ENCODE measurements around the gene EML1.
"Not testable (repeated sequence)": the region's sequence is repeated elsewhere in the genome, so short reads cannot be mapped to it uniquely, and the experiment has no call there.

The EML1 gene

DNA sequence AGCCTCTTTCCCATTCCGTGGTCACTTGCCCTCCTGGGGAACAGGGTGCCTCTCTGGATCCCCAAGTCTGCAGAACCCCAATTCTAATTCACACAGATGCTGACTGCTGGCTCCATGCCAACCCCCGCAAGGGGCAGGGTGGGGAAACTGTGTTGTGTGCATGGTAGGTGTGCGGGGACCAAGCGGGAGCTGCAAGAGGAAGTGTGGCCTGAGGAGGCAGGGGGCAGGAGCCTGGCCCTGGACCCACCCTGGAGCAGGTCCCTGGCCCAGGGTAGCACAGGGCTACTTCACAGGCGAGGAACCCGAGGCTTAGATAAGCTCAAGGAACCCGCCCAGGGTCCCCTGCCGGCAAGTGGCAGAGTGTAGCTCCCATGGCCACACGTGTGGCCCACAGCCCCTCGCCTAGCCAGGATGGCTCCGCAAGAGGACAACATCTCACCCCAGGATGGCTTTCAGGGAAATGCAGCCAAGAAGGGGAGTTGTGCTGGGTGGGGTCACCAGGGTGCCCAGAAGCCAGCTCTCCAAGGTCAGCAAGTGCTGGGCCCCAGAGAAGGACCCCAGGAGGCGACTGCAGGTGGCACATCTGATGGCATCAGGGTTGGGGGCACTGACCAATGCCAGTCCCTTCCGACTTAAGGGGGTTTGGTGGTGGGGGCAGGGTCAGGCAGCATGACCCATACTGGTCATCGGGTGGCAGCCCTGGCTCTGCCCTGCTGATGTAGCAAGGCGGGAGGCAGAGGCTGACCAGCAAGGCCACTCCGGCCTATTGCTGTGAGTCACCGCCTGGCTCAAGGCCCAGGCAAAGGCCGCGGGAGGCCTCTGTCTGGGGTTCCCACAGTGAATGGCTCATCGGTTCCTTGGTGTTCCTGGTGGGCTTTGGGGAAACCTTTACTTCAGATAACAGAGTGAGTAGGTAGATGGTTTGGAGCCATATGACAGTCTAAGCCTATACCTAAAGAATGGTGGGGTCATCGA lies 37.3 kb upstream of the EML1 start:
- no peak for DNase-seq (ENCODE audit: low read depth in 2 of 2)

DNA sequence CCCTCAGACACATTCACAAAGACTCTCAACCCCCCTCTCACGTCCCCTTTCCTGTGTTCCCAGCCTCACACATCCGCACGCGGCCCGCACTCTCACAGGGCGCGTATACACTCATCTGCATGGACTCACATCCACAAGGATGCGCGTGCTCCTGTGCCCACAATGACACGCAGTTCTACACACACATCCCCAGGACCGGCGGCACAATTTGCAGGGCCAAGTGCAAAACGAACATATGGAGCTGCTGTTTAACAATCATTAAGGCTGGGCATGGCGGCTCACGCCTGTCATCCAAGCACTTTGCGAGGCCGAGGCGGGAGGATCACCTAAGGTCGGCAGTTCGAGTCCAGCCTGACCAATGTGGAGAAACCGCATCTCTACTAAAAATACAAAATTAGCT lies 36.4 kb upstream of the EML1 start:
- no peak for DNase-seq (ENCODE audit: low read depth in 2 of 2)

DNA sequence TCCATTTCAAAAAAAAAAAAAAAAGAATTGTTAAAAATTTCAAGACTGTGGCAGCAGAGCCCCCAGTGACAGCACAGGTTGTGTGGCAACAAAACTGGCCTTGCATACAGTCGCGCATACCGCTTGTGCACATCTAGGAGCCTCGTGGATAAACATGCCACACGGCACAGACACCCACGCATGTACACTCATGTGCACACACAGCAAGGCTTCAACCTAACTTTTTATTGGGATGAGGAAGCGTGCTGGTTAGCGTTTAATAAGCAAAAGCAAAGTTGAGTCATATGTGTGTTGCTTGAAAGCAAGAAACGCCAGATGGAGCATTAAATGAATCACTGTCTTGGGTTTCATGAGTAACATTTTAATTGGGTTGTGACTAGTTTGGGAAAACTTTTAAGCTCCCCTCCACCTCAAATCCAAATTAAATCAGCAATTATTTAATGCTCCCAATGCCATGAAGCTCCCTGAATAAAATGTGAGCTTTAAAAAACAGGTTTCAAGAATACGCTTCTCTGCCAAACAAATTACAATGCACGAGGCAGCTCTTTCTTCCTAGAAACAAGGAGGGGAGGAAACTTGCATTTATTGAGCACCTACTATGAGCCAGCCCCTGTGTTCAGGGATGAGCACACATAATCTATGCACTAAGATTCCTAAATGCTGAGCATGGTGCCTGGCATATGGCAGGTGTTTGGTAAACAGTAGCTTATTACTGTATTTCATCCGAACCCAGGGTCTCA lies 35.7 kb upstream of the EML1 start:
- DNase-seq (ENCODE audit: low read depth in 2 of 2), result no peak

- DNase-seq (ENCODE audit: low read depth in 2 of 2), result no peak
These were observed 34.9 kb upstream of the EML1 start for GRCh38 chr14:99758121-99758821.

DNA sequence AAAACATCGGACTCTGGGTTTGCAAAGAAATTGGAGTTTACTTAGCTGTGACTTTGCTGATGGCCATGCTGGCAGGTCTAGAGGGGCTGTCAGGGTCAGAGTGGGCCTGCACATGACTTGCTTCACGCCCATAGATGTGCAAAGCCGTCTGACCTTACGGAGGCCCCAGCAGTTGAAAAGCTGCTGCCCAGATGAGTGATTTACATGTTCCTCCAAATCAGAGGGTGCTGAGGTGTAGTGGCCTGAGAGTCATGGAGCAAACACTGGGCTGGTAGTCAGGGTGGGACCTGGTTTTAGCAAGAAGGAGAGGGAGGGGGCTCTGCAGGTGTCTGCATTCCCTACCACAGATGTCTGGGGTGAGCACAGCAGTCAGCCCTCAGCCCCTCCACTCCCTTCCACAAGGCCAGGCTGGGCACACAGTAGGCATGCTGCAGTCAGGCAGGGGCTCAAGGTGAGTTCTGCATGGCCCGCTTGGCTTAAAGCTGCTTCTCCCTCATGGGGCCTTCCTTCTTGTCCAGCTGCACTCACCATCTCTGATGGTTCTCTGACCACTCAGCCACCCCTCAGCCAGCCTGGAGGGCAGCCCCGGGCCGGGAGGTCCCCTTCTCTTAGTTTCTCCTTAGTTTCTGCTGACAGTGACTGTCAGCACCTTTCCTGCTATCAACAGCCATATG lies 34.2 kb upstream of the EML1 start:
- DNase-seq (ENCODE audit: low read depth in 2 of 2), result no peak

- DNase-seq (ENCODE audit: low read depth in 2 of 2), result no peak
These were observed 33.7 kb upstream of the EML1 start for GRCh38 chr14:99759546-99759925.

DNA sequence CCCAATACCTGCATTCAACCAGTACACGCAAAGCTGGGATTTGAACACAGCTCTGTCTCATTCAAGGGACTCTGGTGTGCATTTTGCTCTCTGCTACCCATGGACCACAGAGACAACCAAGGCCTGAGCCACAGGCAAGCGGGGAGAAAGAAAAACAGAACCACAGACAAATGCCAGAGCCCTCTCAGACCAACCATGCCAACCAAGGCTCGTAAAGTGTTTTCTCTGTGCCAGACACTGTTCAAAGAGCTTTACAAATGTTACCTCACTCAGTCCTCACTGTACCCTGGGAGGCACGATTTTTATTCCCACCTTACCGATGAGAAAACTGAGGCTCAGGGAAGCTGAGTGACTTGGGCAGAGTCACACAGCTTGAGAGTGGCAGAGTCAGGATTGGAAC lies 32.4 kb upstream of the EML1 start:
- DNase-seq (ENCODE audit: low read depth in 2 of 2), result no peak

DNA sequence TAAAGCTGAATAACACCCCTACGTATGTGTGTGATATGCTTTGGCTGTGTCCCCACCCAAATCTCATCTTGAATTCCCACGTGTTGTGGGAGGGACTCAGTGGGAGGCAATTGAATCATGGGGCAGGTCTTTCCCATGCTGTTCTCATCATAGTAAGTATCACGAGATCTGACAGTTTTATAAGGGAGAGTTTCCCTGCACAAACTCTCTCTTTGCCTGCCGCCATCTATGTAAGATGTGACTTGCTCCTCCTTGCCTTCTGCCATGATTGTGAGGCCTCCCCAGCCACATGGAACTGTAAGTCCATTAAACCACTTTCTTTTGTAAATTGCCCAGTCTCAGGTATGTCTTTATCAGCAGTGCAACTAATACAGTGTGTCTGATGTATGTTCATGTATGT lies 30.3 kb upstream of the EML1 start:
- not testable (repeated sequence) for DNase-seq (ENCODE audit: low read depth in 2 of 2)

- DNase-seq (ENCODE audit: low read depth in 2 of 2), result no peak
These were observed 29.5 kb upstream of the EML1 start for GRCh38 chr14:99763527-99764221.

- no peak for DNase-seq (ENCODE audit: low read depth in 2 of 2)
These were observed 28.9 kb upstream of the EML1 start for GRCh38 chr14:99764222-99764706.

DNA sequence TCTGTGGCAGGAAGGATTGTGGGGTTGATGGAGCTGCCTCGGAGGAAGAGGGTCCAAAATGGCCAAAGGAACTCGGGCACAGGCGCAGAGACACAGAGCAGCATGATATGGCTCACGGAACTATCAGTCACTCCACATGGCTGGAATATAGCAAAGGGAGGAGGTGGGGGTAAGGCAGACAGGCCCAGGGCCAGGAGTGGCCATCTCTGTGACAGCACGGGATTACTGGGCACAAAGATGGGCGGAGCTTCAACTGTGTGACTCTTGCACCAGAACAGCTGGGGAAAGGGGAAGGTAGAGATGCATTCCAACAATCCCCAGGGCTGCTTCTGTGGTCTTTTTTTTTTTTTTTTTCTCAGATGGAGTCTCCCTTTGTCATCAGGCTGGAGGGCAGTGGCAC lies 24.8 kb upstream of the EML1 start:
- DNase-seq (ENCODE audit: low read depth in 2 of 2), result no peak

GRCh38 chr14:99769123-99769522 lies 24.1 kb upstream of the EML1 start:
- no peak for DNase-seq (ENCODE audit: low read depth in 2 of 2)

GRCh38 chr14:99769799-99770198 lies 23.4 kb upstream of the EML1 start:
- no peak for DNase-seq (ENCODE audit: low read depth in 2 of 2)

GRCh38 chr14:99772371-99773283 lies 20.6 kb upstream of the EML1 start:
- DNase-seq (ENCODE audit: low read depth in 2 of 2), result no peak

GRCh38 chr14:99773521-99774497 lies 19.4 kb upstream of the EML1 start:
- no peak for DNase-seq (ENCODE audit: low read depth in 2 of 2)

DNA sequence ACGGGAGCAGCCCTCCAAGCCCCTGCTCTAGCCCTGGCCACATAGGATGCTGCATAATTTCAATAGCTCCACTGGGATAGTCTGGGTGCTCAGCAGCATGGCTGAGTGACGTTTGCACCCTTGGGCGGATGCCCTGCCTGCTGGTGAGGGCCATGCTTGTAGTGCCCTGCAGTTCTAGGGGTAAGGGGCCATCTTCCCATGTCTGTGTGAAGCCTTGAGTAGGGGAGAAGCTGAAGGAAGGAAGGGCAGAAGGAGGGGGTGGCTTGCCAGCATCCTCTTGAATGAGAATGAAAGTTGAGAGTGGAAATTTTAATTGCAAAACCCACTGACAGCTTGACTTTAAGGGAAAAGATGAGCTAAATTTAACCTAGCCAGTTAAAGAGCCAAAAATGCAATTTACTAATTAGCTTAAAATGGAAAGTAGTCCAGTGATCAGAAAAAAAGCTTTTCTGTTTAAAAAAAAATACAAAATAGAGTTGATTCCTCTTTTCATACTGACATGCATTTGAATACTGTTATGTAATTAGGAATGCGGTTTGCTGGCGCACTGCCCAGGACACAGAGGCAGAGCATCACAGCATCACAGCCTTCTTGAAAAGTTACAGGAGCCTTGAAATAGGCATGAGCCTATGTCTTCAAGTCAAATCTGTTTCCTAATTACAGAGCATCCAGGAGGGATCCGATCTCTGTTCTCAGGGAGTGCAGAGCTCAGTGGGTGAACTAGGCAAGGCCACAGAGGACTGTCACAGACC lies 18.5 kb upstream of the EML1 start:
- no peak for DNase-seq (ENCODE audit: low read depth in 2 of 2)

DNA sequence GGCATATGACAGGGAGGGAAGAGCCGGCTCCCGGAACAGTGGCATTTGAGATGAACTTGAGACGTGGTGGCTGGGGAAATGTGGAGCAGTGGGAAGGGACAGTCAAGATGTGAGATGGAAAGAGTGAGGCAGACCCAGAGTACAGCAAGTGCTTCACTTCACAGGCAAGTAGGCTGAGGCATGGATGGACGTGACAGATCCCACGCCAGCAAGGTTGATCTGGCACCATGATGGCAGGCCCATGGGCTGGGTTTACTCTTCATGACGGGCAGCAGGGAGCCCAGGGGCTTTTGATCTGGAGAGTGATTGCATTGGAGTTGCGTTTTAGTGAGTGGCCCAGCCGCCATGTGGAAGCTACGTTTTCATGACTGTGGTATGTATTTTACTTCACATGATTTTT lies 17.9 kb upstream of the EML1 start:
- no peak for DNase-seq (ENCODE audit: low read depth in 2 of 2)

- no peak for DNase-seq (ENCODE audit: low read depth in 2 of 2)
These were observed 15.3 kb upstream of the EML1 start for GRCh38 chr14:99777951-99778350.
